ENCODE measurements around the gene CAPN3.

- TF ChIP-seq POLR2AphosphoS5 (IDR thresholded peaks at IDR 0.05; ENCODE audit: low read depth, low read length) (no peak), TAF1 (IDR thresholded peaks at IDR 0.05; ENCODE audit: low read depth, low read length) (no peak), POLR2A (IDR thresholded peaks at IDR 0.05; ENCODE audit: low read depth, low read length) (no peak), PAX5 (IDR thresholded peaks at IDR 0.05; ENCODE audit: insufficient read depth, low read length, severe bottlenecking) (no peak), SPI1 (IDR thresholded peaks at IDR 0.05; ENCODE audit: low read depth, low read length) (no peak), POU2F2 (IDR thresholded peaks at IDR 0.05; ENCODE audit: low read depth, low read length) (no peak)
Measured at GRCh38 chr15:42395838-42396237, 36.5 kb downstream of the CAPN3 start.

All from GM12891 (cell line).